Activated naive CD8-positive, alpha-beta T cell treated with anti-CD3 and anti-CD28 coated beads, Interleukin-2, amount 10 ng/mL, durations not matched to agents 7 days and 5 days (primary cell): ENCODE data around the gene ASB4. TPM values are rescaled to one million over a fixed set of nuclear protein-coding genes. Genes with fewer than 3 reads are reported as not detected.
"Not testable (repeated sequence)": the region's sequence is repeated elsewhere in the genome, so short reads cannot be mapped to it uniquely, and the experiment has no call there.

Experiments used
- ATAC-seq: fragments of 150-1000 bp; cut with Tn5 transposase; one replicate; pipeline ENCODE4 v1.10.0; 2021; ENCODE audit warnings: low read depth, moderate library complexity
- POLR2A ChIA-PET: fragments of 350-600 bp; sonication (Branson Sonifier 250); formaldehyde crosslinking; loops from one replicate; lab custom pipeline; 2021; ENCODE audit warnings: antibody characterized with exemption; lab: Charles Lee
- DNase-seq: peaks from one replicate; pipeline ENCODE4 v3.0.0; 2021
- H3K27ac Mint-ChIP-seq: one replicate; pipeline ENCODE4 v1.8.0; 2022; ENCODE audit warnings: mild to moderate bottlenecking, mixed read lengths
- H3K27me3 Mint-ChIP-seq: one replicate; pipeline ENCODE4 v1.8.0; 2022; ENCODE audit warnings: mild to moderate bottlenecking, moderate library complexity, mixed read lengths
- H3K36me3 Mint-ChIP-seq: one replicate; pipeline ENCODE4 v1.8.0; 2021; ENCODE audit warnings: mild to moderate bottlenecking, mixed read lengths
- H3K4me1 Mint-ChIP-seq: one replicate; pipeline ENCODE4 v1.8.0; 2021; ENCODE audit warnings: mixed read lengths
- H3K4me3 Mint-ChIP-seq: one replicate; pipeline ENCODE4 v1.8.0; 2022; ENCODE audit warnings: mild to moderate bottlenecking, moderate library complexity, mixed read lengths
- H3K9me3 Mint-ChIP-seq: one replicate; pipeline ENCODE4 v1.8.0; 2021; ENCODE audit warnings: mixed read lengths
- total RNA-seq, 2 experiments: library from RNA; stranded (reverse); gene quantifications; one replicate each; pipeline ENCODE4 v1.2.3, GENCODE V29; 2021

ASB4 gene
- total RNA-seq, 2 experiments from 2014 or later: not detected

DNA sequence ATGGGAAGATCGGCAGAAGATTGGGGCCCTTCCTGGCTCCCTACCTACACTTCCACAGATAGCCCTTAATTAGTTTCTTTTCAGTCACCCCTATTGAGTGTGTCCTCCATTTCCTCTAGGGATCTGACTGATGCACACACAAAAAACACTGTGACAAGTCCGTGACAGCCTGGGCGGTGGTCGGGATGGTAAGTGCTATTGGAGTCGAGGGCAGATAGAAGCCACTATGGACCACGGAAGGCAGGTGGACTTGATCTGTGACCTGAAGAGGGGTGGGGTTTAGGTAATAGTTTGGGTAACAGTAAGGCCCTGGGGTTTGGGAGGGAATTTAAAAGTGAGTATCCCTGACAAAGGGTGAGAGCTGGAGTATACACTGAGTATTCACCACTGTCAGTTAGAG is 57.6 kb downstream of the ASB4 start:
- Mint-ChIP-seq H3K9me3 (no peaks in the 10 kb centered on the region), H3K27ac (no peak overlapping the region), H3K4me1 (no peaks in the 10 kb centered on the region), H3K27me3 (peaks cover 6% of the 10 kb centered on the region), H3K36me3 (no peaks in the 10 kb centered on the region), H3K4me3 (no peak overlapping the region)
- no peak for DNase-seq
- no peak for ATAC-seq
- POLR2A ChIA-PET: no interaction called here

DNA sequence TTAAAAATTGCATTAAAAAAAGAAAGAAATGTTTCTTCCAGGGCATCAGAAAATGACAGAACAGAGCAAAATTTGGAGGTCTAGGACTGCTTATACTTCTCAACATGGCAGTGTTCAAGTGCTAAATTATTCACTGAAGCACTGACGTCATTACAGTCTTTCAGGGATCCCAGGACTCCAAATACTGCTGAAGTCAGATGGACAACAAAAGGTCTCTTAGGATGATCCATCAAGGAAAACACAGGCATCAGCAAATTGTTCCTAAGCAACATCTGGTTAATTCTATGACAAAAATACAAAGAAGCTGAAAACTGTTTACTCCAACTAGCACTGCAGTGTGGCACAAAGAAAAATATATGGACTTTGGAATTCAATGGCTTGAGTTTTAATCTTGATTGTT is 58.4 kb downstream of the ASB4 start:
- no peak overlapping the region for H3K27ac Mint-ChIP-seq
- no peaks in the 10 kb centered on the region for H3K9me3 Mint-ChIP-seq
- no peak for DNase-seq
- POLR2A ChIA-PET: no interaction called here
- no peaks in the 10 kb centered on the region for H3K36me3 Mint-ChIP-seq
- ATAC-seq: no peak
- no peaks in the 10 kb centered on the region for H3K4me1 Mint-ChIP-seq
- peaks cover 6% of the 10 kb centered on the region for H3K27me3 Mint-ChIP-seq
- H3K4me3 Mint-ChIP-seq: no peak overlapping the region

GRCh38 chr7:95545007-95545615 is 59.4 kb downstream of the ASB4 start:
- Mint-ChIP-seq H3K27ac (no peak overlapping the region), H3K27me3 (peaks cover 5% of the 10 kb centered on the region), H3K4me1 (no peaks in the 10 kb centered on the region), H3K36me3 (no peaks in the 10 kb centered on the region), H3K4me3 (no peak overlapping the region), H3K9me3 (no peaks in the 10 kb centered on the region)
- ATAC-seq (no peak), DNase-seq (no peak)
- POLR2A ChIA-PET: no interaction called here

GRCh38 chr7:95545673-95546072 is 59.9 kb downstream of the ASB4 start:
- no peak overlapping the region for H3K27ac Mint-ChIP-seq
- no peaks in the 10 kb centered on the region for H3K4me1 Mint-ChIP-seq
- POLR2A ChIA-PET: no interaction called here
- no peaks in the 10 kb centered on the region for H3K36me3 Mint-ChIP-seq
- H3K4me3 Mint-ChIP-seq: no peak overlapping the region
- DNase-seq: no peak
- no peak for ATAC-seq
- no peaks in the 10 kb centered on the region for H3K9me3 Mint-ChIP-seq
- peaks cover under 1% of the 10 kb centered on the region for H3K27me3 Mint-ChIP-seq

GRCh38 chr7:95546647-95547046 is 60.9 kb downstream of the ASB4 start:
- ATAC-seq (no peak), DNase-seq (no peak)
- Mint-ChIP-seq H3K4me1 (no peaks in the 10 kb centered on the region), H3K27ac (no peak overlapping the region), H3K9me3 (no peaks in the 10 kb centered on the region), H3K36me3 (no peaks in the 10 kb centered on the region), H3K4me3 (no peak overlapping the region), H3K27me3 (no peaks in the 10 kb centered on the region)
- POLR2A ChIA-PET: no interaction called here

DNA sequence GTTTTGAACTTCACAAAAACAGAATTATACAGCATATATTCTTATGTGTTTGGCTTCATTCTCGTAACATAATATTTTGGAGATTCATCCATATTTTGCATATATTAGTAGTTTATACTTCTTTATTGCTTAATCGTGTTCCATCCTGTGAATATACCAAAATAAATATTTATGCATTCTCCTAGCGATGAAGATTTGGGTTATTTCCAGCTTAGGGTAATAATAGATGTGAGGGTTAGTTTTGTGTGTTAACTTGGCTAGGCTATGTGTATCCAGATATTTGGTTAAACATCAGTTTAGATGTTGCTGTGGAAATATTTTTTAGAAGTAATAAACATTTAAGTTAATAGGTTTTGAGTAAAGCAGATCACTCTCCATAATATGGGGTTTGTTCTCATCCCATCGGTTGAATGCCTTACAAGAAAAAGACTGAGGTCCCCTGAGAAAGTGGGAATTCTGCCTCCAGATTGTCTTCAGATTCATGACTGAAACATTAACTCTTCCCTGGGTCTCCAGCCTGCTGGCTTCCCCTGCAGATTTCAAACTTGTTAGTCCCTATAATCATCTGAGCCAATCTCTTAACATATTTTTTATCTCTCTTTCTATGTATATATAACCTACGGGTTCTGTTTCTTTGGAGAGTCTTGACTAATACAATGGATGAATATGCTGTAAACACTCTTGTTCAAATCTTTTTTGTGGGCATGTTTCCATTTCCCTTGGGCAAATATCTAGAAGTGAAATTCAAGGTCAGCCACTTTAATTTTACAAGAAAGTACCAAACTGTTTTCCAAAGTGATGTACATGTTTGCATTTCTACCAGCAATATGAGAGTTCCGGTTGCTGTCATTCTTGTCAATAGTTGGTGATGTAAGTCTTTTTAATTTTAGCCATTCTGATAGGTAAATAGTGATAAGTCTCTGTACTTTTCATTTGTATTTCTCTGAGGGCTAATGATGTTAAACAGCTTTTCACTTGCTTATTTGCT is 61.9 kb downstream of the ASB4 start:
- Mint-ChIP-seq H3K4me3 (no peak overlapping the region), H3K27ac (no peak overlapping the region)

GRCh38 chr7:95549818-95550529 is 64.2 kb downstream of the ASB4 start:
- Mint-ChIP-seq H3K9me3 (no peaks in the 10 kb centered on the region), H3K4me3 (no peak overlapping the region), H3K27ac (no peak overlapping the region), H3K36me3 (no peaks in the 10 kb centered on the region), H3K27me3 (no peaks in the 10 kb centered on the region), H3K4me1 (no peaks in the 10 kb centered on the region)
- POLR2A ChIA-PET: no interaction called here
- DNase-seq: no peak
- ATAC-seq: no peak

More for the DNA sequence above, 61.9 kb downstream of the ASB4 start:
- H3K9me3 Mint-ChIP-seq: no peaks in the 10 kb centered on the region
- no peak for DNase-seq
- POLR2A ChIA-PET: no interaction called here
- no peaks in the 10 kb centered on the region for H3K4me1 Mint-ChIP-seq
- no peaks in the 10 kb centered on the region for H3K36me3 Mint-ChIP-seq
- ATAC-seq: no peak
- no peaks in the 10 kb centered on the region for H3K27me3 Mint-ChIP-seq

- H3K9me3 Mint-ChIP-seq: no peaks in the 10 kb centered on the region
- DNase-seq: no peak
- H3K4me1 Mint-ChIP-seq: no peaks in the 10 kb centered on the region
- no peak overlapping the region for H3K4me3 Mint-ChIP-seq
- POLR2A ChIA-PET: no interaction called here
- H3K36me3 Mint-ChIP-seq: no peaks in the 10 kb centered on the region
- no peak overlapping the region for H3K27ac Mint-ChIP-seq
- no peaks in the 10 kb centered on the region for H3K27me3 Mint-ChIP-seq
- ATAC-seq: no peak
These were observed 64.8 kb downstream of the ASB4 start for GRCh38 chr7:95550546-95550945.

- POLR2A ChIA-PET, H3K27ac Mint-ChIP-seq, DNase-seq, H3K36me3 Mint-ChIP-seq, H3K4me1 Mint-ChIP-seq, H3K27me3 Mint-ChIP-seq, ATAC-seq, H3K9me3 Mint-ChIP-seq, H3K4me3 Mint-ChIP-seq: not testable (repeated sequence)
These were observed 66.5 kb downstream of the ASB4 start for GRCh38 chr7:95552010-95552926.

GRCh38 chr7:95553939-95554338 is 68.2 kb downstream of the ASB4 start:
- H3K4me3 Mint-ChIP-seq: no peak overlapping the region
- POLR2A ChIA-PET: no interaction called here

DNA sequence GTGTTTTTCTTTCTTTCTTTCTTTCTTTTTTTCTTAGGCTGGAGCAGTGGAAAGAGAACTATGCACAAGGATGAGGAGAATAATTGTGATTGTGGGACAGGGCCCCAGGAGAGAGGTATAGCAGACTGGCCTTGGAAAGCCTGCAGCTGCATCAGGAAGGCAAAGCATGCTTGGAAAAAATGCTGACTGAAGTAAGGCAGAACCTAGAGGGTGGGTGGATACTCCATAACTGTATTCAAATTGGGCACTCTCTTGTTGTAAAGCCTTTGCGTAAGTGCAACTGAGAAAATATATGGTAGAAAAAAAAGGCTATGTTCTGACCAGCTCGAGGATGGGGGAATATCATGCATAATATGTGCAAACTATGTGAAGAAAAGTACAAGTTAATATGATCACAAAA is 71.0 kb downstream of the ASB4 start:
- Mint-ChIP-seq H3K27ac (no peak overlapping the region), H3K36me3 (no peaks in the 10 kb centered on the region), H3K27me3 (no peaks in the 10 kb centered on the region), H3K4me1 (no peaks in the 10 kb centered on the region), H3K4me3 (no peak overlapping the region), H3K9me3 (no peaks in the 10 kb centered on the region)
- no peak for DNase-seq
- ATAC-seq: no peak
- POLR2A ChIA-PET: no interaction called here

More at GRCh38 chr7:95553939-95554338, 68.2 kb downstream of the ASB4 start:
- DNase-seq (no peak), ATAC-seq (no peak)
- H3K4me1 Mint-ChIP-seq: no peaks in the 10 kb centered on the region
- H3K27ac Mint-ChIP-seq: no peak overlapping the region
- H3K9me3 Mint-ChIP-seq: no peaks in the 10 kb centered on the region
- H3K36me3 Mint-ChIP-seq: no peaks in the 10 kb centered on the region
- no peaks in the 10 kb centered on the region for H3K27me3 Mint-ChIP-seq

DNA sequence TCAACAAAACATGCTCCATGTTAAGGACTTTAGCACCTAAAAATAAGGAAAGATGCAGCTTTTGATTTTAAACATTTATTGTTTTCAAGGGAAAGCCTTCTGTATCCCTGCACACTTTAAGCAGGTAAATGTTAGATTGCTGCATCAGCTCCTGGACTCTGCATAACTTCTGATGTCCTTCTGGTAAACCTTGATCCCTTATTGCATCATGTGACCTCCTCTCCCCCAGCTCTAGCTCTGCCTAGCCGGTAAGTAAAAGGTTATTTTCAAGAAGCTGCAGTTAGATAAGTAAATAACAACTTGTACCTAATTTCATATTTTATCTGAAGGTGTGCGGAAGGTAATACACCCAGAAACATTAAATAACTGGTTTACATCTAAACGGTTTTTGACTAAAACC is 73.1 kb downstream of the ASB4 start:
- Mint-ChIP-seq H3K27me3 (no peaks in the 10 kb centered on the region), H3K36me3 (no peaks in the 10 kb centered on the region), H3K27ac (no peak overlapping the region), H3K4me3 (no peak overlapping the region), H3K9me3 (no peaks in the 10 kb centered on the region), H3K4me1 (no peaks in the 10 kb centered on the region)
- POLR2A ChIA-PET: no interaction called here
- DNase-seq: no peak
- ATAC-seq: no peak

DNA sequence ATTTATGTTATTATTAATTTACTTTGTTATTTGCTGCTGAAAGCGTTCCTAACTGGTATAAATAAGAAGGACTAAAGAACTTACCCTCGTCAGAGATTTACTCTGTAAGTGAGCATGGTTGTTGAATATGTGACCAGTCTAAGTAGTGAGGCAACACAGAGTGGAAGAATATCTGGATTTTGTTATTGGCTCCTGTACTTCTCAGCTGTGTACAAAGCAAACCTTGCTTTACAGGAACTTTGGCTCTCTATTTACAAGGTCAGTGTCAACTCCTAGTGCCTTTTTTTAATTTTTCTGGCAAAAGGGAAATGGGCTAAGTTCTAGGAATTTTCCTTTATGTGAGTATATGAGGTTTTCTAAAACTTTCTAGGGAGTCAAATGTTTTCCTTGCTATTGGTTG is 74.9 kb downstream of the ASB4 start:
- H3K27ac Mint-ChIP-seq: no peak overlapping the region
- H3K4me1 Mint-ChIP-seq: no peaks in the 10 kb centered on the region
- POLR2A ChIA-PET: no interaction called here
- H3K36me3 Mint-ChIP-seq: no peaks in the 10 kb centered on the region
- no peaks in the 10 kb centered on the region for H3K27me3 Mint-ChIP-seq
- no peak overlapping the region for H3K4me3 Mint-ChIP-seq
- DNase-seq: no peak
- ATAC-seq: no peak
- no peaks in the 10 kb centered on the region for H3K9me3 Mint-ChIP-seq
